ENCODE results near the gene KIF26B. TPM values are rescaled to one million over a fixed set of nuclear protein-coding genes. Genes with fewer than 3 reads are reported as not detected.

KIF26B gene
- total and polyA plus RNA-seq, 2 of the 4 experiments (the other 2 are of a cell fraction): 0.53 to 0.54 TPM

- CTCF ChIA-PET: no interaction called here
- Histone ChIP-seq H3K27ac (ENCODE audit: insufficient read depth, low read length) (no peak overlapping the region), H2AFZ (replicated peaks; ENCODE audit: low read length, poor library complexity) (no peak overlapping the region), H2BK120ac (ENCODE audit: low read depth, low read length) (no peak overlapping the region), H4K20me1 (ENCODE audit: insufficient read depth, low read length) (no peaks in the 10 kb centered on the region), H2AK9ac (replicated peaks; ENCODE audit: low read depth, low read length, poor library complexity) (no peak overlapping the region), H3K56ac (ENCODE audit: extremely low read depth, insufficient read depth, low read length) (no peak overlapping the region), H3K9me1 (ENCODE audit: insufficient read depth, low read length) (no peaks in the 10 kb centered on the region), H3K27me3 (ENCODE audit: control insufficient read depth, insufficient read depth, low read length) (no peaks in the 10 kb centered on the region), H3K79me1 (ENCODE audit: low read depth in 1 of 2, low read length in 2 of 2) (no peaks in the 10 kb centered on the region), H3K9me3 (ENCODE audit: control insufficient read depth, insufficient read depth, low read length) (no peaks in the 10 kb centered on the region), H4K8ac (ENCODE audit: low read depth in 2 of 2, low read length in 2 of 2) (no peak overlapping the region), H3K9ac (ENCODE audit: low read depth, low read length) (no peak overlapping the region), H3K18ac (ENCODE audit: low read depth, low read length) (no peak overlapping the region), H3K4ac (ENCODE audit: low read depth, low read length) (no peak overlapping the region), H3K23ac (ENCODE audit: low read depth, low read length) (no peak overlapping the region), H3K4me3 (ENCODE audit: insufficient read depth, low read depth, low read length) (no peak overlapping the region), H2BK15ac (ENCODE audit: low read depth, low read length) (no peak overlapping the region), H2AK5ac (ENCODE audit: low read depth, low read length) (no peak overlapping the region), H2BK20ac (ENCODE audit: low read depth, low read length) (no peak overlapping the region), H2BK5ac (ENCODE audit: low read depth, low read length, poor library complexity, severe bottlenecking) (no peak overlapping the region), H3K36me3 (ENCODE audit: control insufficient read depth, insufficient read depth, low read length) (no peaks in the 10 kb centered on the region), H4K5ac (ENCODE audit: low read depth, low read length) (no peak overlapping the region), H3K4me2 (ENCODE audit: low read depth, low read length) (no peak overlapping the region), H4K91ac (ENCODE audit: insufficient read depth, low read depth, low read length) (no peak overlapping the region), H3K4me1 (ENCODE audit: control insufficient read depth, insufficient read depth, low read length) (no peaks in the 10 kb centered on the region), H3K14ac (replicated peaks; ENCODE audit: low read depth, low read length) (no peak overlapping the region)
- dilution Hi-C loops (cut with HindIII; ENCODE audit: low sequenced_read_pairs, unreplicated experiment): no loop called here
- intact Hi-C loops (cut with micrococcal nuclease): no loop called here
- POLR2A ChIA-PET (ENCODE audit: unreplicated experiment): no interaction called here
- no TSS peak for BruUV-seq (replicated peaks)
- ATAC-seq (ENCODE audit: low read depth) (no peak), DNase-seq (no peak)
- in situ Hi-C loops (cut with MboI; ENCODE audit: low sequenced_read_pairs): no loop called here
- TF ChIP-seq ELK1 (IDR thresholded peaks at IDR 0.05; ENCODE audit: borderline replicate concordance, low read depth, low read length) (no peak), SMC3 (IDR thresholded peaks at IDR 0.05; ENCODE audit: low read depth, low read length) (no peak), RCOR1 (IDR thresholded peaks at IDR 0.05; ENCODE audit: insufficient replicate concordance, low read length) (no peak), MXI1 (IDR thresholded peaks at IDR 0.05; ENCODE audit: borderline replicate concordance, low read depth, low read length) (no peak), RFX5 (IDR thresholded peaks at IDR 0.05; ENCODE audit: low read depth, low read length) (no peak), FOS (IDR thresholded peaks at IDR 0.05; ENCODE audit: low read depth, low read length) (no peak), RAD21 (IDR thresholded peaks at IDR 0.05; ENCODE audit: low read length) (no peak), POLR2A (IDR thresholded peaks at IDR 0.05; ENCODE audit: low read depth, low read length) (no peak), CHD1 (IDR thresholded peaks at IDR 0.05; ENCODE audit: low read depth, low read length) (no peak)
- WGBS, 2 experiments (ENCODE audit: extremely low coverage in 2 of 2, insufficient read length in 1 of 2): 100% methylated on average over 1 of the region's 12 CpGs; no CpG with 5 or more reads in 1 of the 2 experiments
These were observed 144.0 kb downstream of the KIF26B start for GRCh38 chr1:245298781-245299180.

Data from IMR-90 (cell line).